AG04450 (cell line): ENCODE results near the gene HSFX4. TPM values are rescaled to one million over a fixed set of nuclear protein-coding genes. Genes with fewer than 3 reads are reported as not detected.

Source experiments
- CTCF ChIA-PET: fragments of 300-600, 350-600 bp; formaldehyde crosslinking; extraction: SDS; loops from one replicate; lab custom pipeline; 2022; ENCODE audit warnings: antibody characterized with exemption, inconsistent platforms; lab: Charles Lee
- POLR2A ChIA-PET: fragments of 350-600 bp; formaldehyde crosslinking; extraction: SDS; loops from one replicate; lab custom pipeline; 2021; ENCODE audit warnings: antibody characterized with exemption, inconsistent platforms; lab: Yijun Ruan, JAX
- DNase-seq: peaks from one replicate; pipeline ENCODE4 v3.0.0-alpha.2; 2011; ENCODE audit warnings: low read depth, low spot score
- H3K27ac ChIP-seq: one replicate; pipeline ENCODE4 v1.5.1; 2012; ENCODE audit warnings: low read depth, low read length, control low read depth
- H3K27me3 ChIP-seq: one replicate; pipeline ENCODE4 v1.6.0; 2012; ENCODE audit warnings: low read length; ENCODE audit not compliant: control insufficient read depth, insufficient read depth
- H3K4me3 ChIP-seq: 2 replicates; pipeline ENCODE4 v1.5.1; 2011; ENCODE audit warnings: mild to moderate bottlenecking, low read depth, low read length, control low read depth
- H3K9me3 ChIP-seq: 2 replicates; pipeline ENCODE4 v1.5.1; 2012; ENCODE audit warnings: low read length; ENCODE audit not compliant: control insufficient read depth, insufficient read depth
- polyA plus RNA-seq: library from polyadenylated mRNA; depleted of rRNA; stranded (reverse); fragments of >200 nt; gene quantifications from 2 replicates; pipeline ENCODE4 v1.2.3, GENCODE V29; 2011
- TF ChIP-seq, protein P1 (sequence below): IDR thresholded peaks from 2 replicates; pipeline ENCODE4 v1.5.1; 2011; ENCODE audit warnings: low read depth, low read length, control low read depth, inconsistent platforms

HSFX4 gene
- polyA plus RNA-seq, 1 experiment, result not detected

DNA sequence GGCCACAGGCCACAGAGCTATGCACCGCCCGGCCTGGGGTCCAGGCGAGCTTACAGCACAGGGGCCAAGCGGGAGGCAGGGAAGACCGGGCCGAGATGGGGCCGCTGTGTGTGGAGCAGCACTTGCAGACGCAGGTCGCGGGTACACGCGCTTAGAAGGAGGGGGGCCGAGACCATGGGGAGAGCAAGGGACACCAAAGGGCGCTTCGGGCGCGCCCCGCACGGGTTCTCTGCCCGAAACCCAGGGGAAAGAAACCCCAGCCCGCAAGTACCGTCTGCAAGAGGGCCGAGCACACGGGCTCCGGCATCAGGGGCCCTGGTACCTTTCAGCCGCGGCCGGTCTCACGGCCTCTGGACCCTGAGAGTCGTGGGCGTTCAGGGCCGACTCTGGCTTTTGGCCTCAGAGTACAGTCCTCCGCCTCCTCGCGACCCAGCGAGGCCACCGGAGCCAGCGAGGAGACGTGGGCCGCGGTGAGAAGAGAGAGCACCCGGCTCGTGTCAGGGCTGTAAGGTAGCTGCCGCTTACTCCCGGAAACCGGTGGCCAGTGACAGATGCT, 8.6 kb downstream of the HSFX4 start:
- Histone ChIP-seq H3K4me3 (peak overlapping the region; percentile 78), H3K9me3 (peaks cover 4% of the 10 kb centered on the region; the same call in 1 of the 2 replicates), H3K27me3 (no peaks in the 10 kb centered on the region), H3K27ac (peak overlapping the region; percentile 96)
- no peak for DNase-seq
- POLR2A ChIA-PET, result interaction anchor here (0.6 to 1.3 kb wide), 3 partner anchors 398 to 779 kb away, joined by 3 to 4 read pairs (median 3); no protein-coding TSS in a partner anchor
- TF ChIP-seq, protein P1, sequence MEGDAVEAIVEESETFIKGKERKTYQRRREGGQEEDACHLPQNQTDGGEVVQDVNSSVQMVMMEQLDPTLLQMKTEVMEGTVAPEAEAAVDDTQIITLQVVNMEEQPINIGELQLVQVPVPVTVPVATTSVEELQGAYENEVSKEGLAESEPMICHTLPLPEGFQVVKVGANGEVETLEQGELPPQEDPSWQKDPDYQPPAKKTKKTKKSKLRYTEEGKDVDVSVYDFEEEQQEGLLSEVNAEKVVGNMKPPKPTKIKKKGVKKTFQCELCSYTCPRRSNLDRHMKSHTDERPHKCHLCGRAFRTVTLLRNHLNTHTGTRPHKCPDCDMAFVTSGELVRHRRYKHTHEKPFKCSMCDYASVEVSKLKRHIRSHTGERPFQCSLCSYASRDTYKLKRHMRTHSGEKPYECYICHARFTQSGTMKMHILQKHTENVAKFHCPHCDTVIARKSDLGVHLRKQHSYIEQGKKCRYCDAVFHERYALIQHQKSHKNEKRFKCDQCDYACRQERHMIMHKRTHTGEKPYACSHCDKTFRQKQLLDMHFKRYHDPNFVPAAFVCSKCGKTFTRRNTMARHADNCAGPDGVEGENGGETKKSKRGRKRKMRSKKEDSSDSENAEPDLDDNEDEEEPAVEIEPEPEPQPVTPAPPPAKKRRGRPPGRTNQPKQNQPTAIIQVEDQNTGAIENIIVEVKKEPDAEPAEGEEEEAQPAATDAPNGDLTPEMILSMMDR, result no peak
- CTCF ChIA-PET, result interaction anchor here (0.6 to 2.1 kb wide), 10 partner anchors 28 to 811 kb away, joined by 3 to 7 read pairs (median 4); no protein-coding TSS in a partner anchor

DNA sequence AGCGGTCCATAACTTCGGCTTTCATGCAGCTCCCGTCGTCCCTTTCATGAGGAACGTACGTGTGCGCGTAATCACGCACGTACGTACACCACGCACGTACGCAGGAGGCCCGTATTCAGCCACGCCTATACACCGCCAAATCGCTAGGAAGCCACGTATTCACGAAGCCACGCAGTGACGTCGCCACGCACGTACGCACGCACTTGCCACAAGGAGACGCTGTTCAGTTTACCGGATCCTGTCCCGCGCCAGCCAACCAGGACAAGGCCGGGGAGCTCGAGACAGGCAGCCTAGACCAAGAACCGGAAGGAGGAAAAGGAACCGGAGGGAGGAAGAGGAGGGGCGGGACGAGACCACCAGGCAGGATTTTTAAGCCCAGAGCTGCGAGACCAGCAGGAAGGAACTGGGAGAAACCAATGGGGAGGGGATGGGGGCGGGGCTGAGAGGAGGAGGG, 9.1 kb downstream of the HSFX4 start, which contains the start of gene EOLA2:
Gene EOLA2, minus strand, starts transcription at position 65 of the 454 bp plus-strand sequence. CDS start 4,617 bp downstream, outside the sequence.
- H3K27me3 ChIP-seq, result no peaks in the 10 kb centered on the region
- H3K4me3 ChIP-seq, result peak within 1 kb of the TSS; percentile 78
- peak within 1 kb of the TSS; percentile 96 for H3K27ac ChIP-seq
- TF ChIP-seq, protein P1, result peak; percentile 62
- peak; percentile 97 for DNase-seq
- peaks cover 4% of the 10 kb centered on the region; the same call in 1 of the 2 replicates for H3K9me3 ChIP-seq
- ChIA-PET POLR2A (interaction anchor here (0.6 to 1.3 kb wide), 3 partner anchors 398 to 779 kb away, joined by 3 to 6 read pairs (median 4); partner anchors contain the start of gene EOLA1), CTCF (interaction anchor here (0.6 to 2.1 kb wide), 25 partner anchors 28 to 970 kb away, joined by 3 to 7 read pairs (median 3); no protein-coding TSS in a partner anchor)

DNA sequence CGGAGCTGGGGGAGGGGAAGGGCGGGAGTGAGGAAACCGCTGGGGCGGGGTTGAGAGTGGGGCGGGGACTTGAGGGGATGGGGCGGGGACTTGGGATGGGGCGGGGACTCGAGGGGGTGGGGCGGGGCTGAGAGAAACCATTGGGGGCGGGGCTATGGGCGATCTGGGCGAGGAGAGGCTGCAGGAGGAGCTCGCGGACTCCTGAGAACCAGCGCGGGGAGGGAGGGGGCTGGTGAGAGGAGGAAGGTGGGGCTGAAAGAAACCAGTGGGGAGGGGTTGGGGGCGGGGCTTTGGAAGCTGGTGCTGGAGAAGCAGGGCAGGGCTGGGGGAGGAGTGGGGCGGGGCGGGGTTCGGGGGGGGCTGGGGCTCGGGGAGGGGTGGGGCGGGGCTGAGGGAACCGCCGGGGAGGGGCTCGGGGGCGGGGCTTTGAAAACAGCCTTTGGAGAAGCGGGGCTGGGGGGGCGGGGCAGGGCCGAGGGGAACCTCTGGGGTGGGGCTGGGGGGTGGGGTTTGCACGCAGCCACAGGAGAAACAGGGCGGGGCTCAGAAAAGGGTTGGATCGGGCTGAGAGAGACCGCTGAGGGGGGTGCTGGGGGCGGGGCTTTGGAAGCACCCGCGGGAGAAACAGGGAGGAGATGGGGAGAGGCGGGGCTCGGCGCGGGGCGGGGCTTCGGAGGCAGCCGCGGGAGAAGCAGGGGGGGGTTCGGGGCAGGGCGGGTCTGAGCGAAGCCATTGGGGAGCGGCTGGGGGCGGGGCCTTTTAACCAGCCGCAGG, 9.7 kb downstream of the HSFX4 start:
- Histone ChIP-seq H3K27ac (peak overlapping the region; percentile 97), H3K27me3 (no peaks in the 10 kb centered on the region), H3K9me3 (peaks cover 4% of the 10 kb centered on the region; the same call in 1 of the 2 replicates), H3K4me3 (peak overlapping the region; percentile 78)
- DNase-seq, result peak; percentile 84
- CTCF ChIA-PET, result interaction anchor here (0.6 to 2.1 kb wide), 25 partner anchors 29 to 1813 kb away, joined by 3 to 7 read pairs (median 3); no protein-coding TSS in a partner anchor
- POLR2A ChIA-PET, result interaction anchor here (0.6 to 1.3 kb wide), 4 partner anchors 398 to 828 kb away, joined by 4 to 6 read pairs (median 4); partner anchors contain the start of gene EOLA1
- TF ChIP-seq, protein P1, result no peak

DNA sequence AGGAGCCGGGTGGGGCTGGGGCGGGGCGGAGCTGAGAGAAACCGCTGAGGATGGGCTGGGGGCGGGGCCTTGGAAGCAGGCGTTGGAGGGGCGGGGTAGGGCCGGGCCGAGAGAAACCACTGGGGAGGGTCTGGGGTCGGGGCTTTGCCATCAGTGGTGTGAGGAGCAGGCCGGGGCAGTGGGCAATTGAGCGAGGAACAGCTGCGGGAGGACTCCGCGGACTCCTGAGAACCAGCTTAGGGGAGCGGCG, 10.2 kb downstream of the HSFX4 start:
- Histone ChIP-seq H3K27me3 (no peaks in the 10 kb centered on the region), H3K9me3 (peaks cover 4% of the 10 kb centered on the region; the same call in 1 of the 2 replicates), H3K4me3 (peak overlapping the region; percentile 64), H3K27ac (peak overlapping the region; percentile 97)
- ChIA-PET CTCF (interaction anchor here (0.6 to 1.2 kb wide), 9 partner anchors 426 to 1813 kb away, joined by 3 to 5 read pairs (median 4); no protein-coding TSS in a partner anchor), POLR2A (interaction anchor here (0.6 to 1.1 kb wide), 4 partner anchors 97 to 828 kb away, joined by 3 to 6 read pairs (median 4); partner anchors contain the start of gene EOLA1)
- TF ChIP-seq, protein P1, result no peak
- DNase-seq, result no peak
